ENCODE data around the gene HLA-DMB.
A peak's percentile ranks its signal among the peaks of the same experiment; 100 is the strongest.

The HLA-DMB gene

DNA sequence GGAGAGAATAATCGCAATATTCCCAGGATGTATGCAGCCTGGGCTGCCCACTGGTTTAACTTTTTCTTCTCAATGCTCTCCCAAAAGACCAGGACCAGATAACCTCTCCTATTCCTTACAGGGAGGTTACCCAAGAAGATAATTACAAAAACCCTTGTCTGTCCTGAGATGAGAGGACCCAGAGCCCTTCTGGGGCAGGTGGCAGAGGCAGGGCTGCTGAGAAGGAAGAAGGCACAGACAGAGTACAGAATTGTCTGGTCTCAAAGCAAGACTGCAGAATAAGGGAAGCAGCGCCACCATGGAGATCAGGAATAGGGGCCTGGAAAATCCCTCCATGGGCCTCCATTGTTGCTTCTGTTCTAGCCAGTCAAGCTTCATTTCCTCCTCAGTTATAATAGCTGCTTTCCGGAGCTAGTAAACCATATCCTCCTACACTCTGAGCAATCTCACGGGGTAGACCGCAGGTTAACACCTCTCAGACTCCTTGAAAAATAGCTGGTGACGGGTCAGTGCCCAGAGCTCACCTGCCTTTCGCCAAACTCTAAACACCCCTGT, 463 bp upstream of the HLA-DMB start:
- TF ChIP-seq, protein P1, sequence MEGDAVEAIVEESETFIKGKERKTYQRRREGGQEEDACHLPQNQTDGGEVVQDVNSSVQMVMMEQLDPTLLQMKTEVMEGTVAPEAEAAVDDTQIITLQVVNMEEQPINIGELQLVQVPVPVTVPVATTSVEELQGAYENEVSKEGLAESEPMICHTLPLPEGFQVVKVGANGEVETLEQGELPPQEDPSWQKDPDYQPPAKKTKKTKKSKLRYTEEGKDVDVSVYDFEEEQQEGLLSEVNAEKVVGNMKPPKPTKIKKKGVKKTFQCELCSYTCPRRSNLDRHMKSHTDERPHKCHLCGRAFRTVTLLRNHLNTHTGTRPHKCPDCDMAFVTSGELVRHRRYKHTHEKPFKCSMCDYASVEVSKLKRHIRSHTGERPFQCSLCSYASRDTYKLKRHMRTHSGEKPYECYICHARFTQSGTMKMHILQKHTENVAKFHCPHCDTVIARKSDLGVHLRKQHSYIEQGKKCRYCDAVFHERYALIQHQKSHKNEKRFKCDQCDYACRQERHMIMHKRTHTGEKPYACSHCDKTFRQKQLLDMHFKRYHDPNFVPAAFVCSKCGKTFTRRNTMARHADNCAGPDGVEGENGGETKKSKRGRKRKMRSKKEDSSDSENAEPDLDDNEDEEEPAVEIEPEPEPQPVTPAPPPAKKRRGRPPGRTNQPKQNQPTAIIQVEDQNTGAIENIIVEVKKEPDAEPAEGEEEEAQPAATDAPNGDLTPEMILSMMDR (IDR thresholded peaks at IDR 0.05; ENCODE audit: low read length, missing control alignments): no peak
- no peak overlapping the region for H3K4me3 ChIP-seq (replicated peaks; ENCODE audit: low read depth, low read length)

GRCh38 chr6:32938494-32938893, 2.3 kb downstream of the HLA-DMB start:
- DNase-seq (ENCODE audit: low read depth): no peak
- TF ChIP-seq, protein P1 (IDR thresholded peaks at IDR 0.05; ENCODE audit: low read length, missing control alignments): no peak
- H3K4me3 ChIP-seq (replicated peaks; ENCODE audit: low read depth, low read length): no peak overlapping the region

More for the DNA sequence above, 463 bp upstream of the HLA-DMB start:
- DNase-seq (ENCODE audit: low read depth): no peak

DNA sequence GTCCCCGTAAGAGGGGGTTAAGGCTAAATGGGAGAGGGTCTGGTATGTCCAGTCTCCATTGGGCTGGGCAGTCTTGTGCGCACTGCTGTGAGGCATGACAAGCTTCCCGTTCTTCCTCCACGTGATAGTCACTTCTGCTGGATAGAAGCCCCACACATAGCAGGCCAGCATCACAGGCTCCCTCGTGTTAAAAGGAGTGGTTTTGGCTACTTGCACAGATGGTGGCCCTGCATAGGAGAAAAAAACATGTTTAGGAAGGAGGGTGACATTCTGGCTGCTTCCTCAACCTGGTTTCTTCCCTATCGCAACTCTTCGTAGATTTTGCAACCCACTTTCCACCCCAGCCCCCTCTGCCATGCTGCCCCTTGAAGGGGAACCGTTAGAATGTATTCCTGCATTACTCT, 3.6 kb downstream of the HLA-DMB start:
- TF ChIP-seq, protein P1 (IDR thresholded peaks at IDR 0.05; ENCODE audit: low read length, missing control alignments): no peak
- DNase-seq (ENCODE audit: low read depth): no peak
- H3K4me3 ChIP-seq (replicated peaks; ENCODE audit: low read depth, low read length): no peak overlapping the region

DNA sequence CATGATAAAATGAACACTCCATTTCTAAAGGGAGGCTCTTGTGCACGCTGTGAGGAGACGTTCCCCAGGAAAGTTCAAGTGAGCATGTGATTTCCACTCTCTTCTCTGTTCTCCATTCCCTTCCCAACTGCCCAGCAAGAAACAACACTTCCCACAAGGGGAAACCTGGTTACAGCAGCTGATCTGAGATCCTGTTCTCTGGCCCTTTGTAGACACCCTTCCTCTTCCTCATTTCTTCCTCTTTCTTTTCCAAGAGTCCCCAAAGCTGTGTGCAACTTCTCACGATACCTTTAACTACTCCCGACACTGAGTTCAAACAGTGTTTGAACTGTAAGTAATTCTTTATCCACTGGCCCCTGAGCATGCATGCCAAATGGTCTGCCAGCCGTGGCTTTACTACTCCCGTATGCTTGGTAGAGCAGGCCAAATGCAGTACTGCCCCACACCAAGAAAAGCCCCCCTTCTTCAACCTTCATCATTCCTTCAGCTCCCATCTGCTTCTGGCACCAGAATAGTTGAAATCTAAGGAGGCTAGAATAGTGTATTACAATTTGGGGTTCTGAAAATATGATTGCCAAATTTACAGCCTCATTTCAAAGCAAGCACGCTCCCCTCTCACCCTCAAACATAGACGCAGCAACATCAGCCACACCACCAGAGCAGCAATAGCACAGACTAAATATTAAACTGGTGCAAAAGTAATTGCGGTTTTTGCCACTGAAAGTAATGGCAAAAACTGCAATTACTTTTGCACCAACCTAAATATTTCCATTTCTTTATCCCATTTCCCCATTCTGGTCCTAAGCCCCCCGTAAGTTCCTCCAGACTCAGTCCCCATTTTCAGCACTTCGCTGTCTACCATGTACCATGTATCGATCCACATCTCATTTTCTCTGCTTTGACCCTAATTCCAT, 4.3 kb downstream of the HLA-DMB start:
- TF ChIP-seq, protein P1 (IDR thresholded peaks at IDR 0.05; ENCODE audit: low read length, missing control alignments): no peak
- no peak for DNase-seq (ENCODE audit: low read depth)
- no peak overlapping the region for H3K4me3 ChIP-seq (replicated peaks; ENCODE audit: low read depth, low read length)

- DNase-seq (ENCODE audit: low read depth): no peak
- TF ChIP-seq, protein P1 (IDR thresholded peaks at IDR 0.05; ENCODE audit: low read length, missing control alignments): no peak
- no peak overlapping the region for H3K4me3 ChIP-seq (replicated peaks; ENCODE audit: low read depth, low read length)
Observed at GRCh38 chr6:32935551-32936238, 5.1 kb downstream of the HLA-DMB start.

- H3K4me3 ChIP-seq (replicated peaks; ENCODE audit: low read depth, low read length): no peak overlapping the region
- peak; percentile 85 for DNase-seq (ENCODE audit: low read depth)
- TF ChIP-seq, protein P1 (IDR thresholded peaks at IDR 0.05; ENCODE audit: low read length, missing control alignments): peak; percentile 92
Observed at GRCh38 chr6:32933661-32934085, 7.2 kb downstream of the HLA-DMB start.

Data from fibroblast of pulmonary artery (primary cell).